T-helper 1 cell treated with Interleukin-12 subunit alpha and Interleukin-12 subunit beta and Interleukin-4 antibody, amounts not matched to agents 30 μg/mL and 1 μg/mL, for 36 hours (primary cell): ENCODE results near the gene EIPR1.

ENCODE experiments used
- H3K27ac Mint-ChIP-seq: one replicate; pipeline ENCODE4 v1.8.0; 2021; ENCODE audit warnings: mild to moderate bottlenecking, mixed read lengths
- H3K27me3 Mint-ChIP-seq: one replicate; pipeline ENCODE4 v1.8.0; 2021; ENCODE audit warnings: low read depth, mixed read lengths
- H3K36me3 Mint-ChIP-seq: one replicate; pipeline ENCODE4 v1.8.0; 2021; ENCODE audit warnings: low read depth, mixed read lengths
- H3K4me1 Mint-ChIP-seq: one replicate; pipeline ENCODE4 v1.8.0; 2021; ENCODE audit warnings: low read depth, mixed read lengths
- H3K4me3 Mint-ChIP-seq: one replicate; pipeline ENCODE4 v1.8.0; 2021; ENCODE audit warnings: mild to moderate bottlenecking, moderate library complexity, mixed read lengths
- H3K9me3 Mint-ChIP-seq: one replicate; pipeline ENCODE4 v1.8.0; 2021; ENCODE audit warnings: mixed read lengths

The EIPR1 gene

GRCh38 chr2:3329491-3329890 lies 48.1 kb downstream of the EIPR1 start:
- Mint-ChIP-seq H3K27ac (no peak overlapping the region), H3K36me3 (peaks cover 21% of the 10 kb centered on the region), H3K9me3 (peaks cover 5% of the 10 kb centered on the region), H3K4me3 (no peak overlapping the region), H3K27me3 (no peaks in the 10 kb centered on the region), H3K4me1 (no peaks in the 10 kb centered on the region)

GRCh38 chr2:3326871-3327270 lies 50.7 kb downstream of the EIPR1 start:
- H3K36me3 Mint-ChIP-seq, result peaks cover 15% of the 10 kb centered on the region
- peaks cover 5% of the 10 kb centered on the region for H3K9me3 Mint-ChIP-seq
- H3K4me1 Mint-ChIP-seq, result no peaks in the 10 kb centered on the region
- H3K27ac Mint-ChIP-seq, result no peak overlapping the region
- no peaks in the 10 kb centered on the region for H3K27me3 Mint-ChIP-seq
- H3K4me3 Mint-ChIP-seq, result no peak overlapping the region

- no peak overlapping the region for H3K27ac Mint-ChIP-seq
- no peak overlapping the region for H3K4me3 Mint-ChIP-seq
- H3K9me3 Mint-ChIP-seq, result peaks cover 5% of the 10 kb centered on the region
- H3K4me1 Mint-ChIP-seq, result no peaks in the 10 kb centered on the region
- no peaks in the 10 kb centered on the region for H3K27me3 Mint-ChIP-seq
- peaks cover 15% of the 10 kb centered on the region for H3K36me3 Mint-ChIP-seq
Observed at GRCh38 chr2:3326182-3326537, 51.5 kb downstream of the EIPR1 start.

GRCh38 chr2:3325458-3326181 lies 52.0 kb downstream of the EIPR1 start:
- H3K4me3 Mint-ChIP-seq, result no peak overlapping the region
- H3K27ac Mint-ChIP-seq, result no peak overlapping the region
- peaks cover 12% of the 10 kb centered on the region for H3K36me3 Mint-ChIP-seq

GRCh38 chr2:3324404-3325281 lies 53.0 kb downstream of the EIPR1 start:
- Mint-ChIP-seq H3K9me3 (no peaks in the 10 kb centered on the region), H3K27ac (no peak overlapping the region), H3K36me3 (peaks cover 4% of the 10 kb centered on the region), H3K4me3 (no peak overlapping the region), H3K4me1 (no peaks in the 10 kb centered on the region), H3K27me3 (no peaks in the 10 kb centered on the region)

More at GRCh38 chr2:3325458-3326181, 52.0 kb downstream of the EIPR1 start:
- Mint-ChIP-seq H3K4me1 (no peaks in the 10 kb centered on the region), H3K27me3 (no peaks in the 10 kb centered on the region), H3K9me3 (peaks cover 2% of the 10 kb centered on the region)

- H3K36me3 Mint-ChIP-seq, result peaks cover 4% of the 10 kb centered on the region
Observed at GRCh38 chr2:3324036-3324386, 53.6 kb downstream of the EIPR1 start.

GRCh38 chr2:3323360-3324035 lies 54.1 kb downstream of the EIPR1 start:
- Mint-ChIP-seq H3K27me3 (no peaks in the 10 kb centered on the region), H3K36me3 (peaks cover 4% of the 10 kb centered on the region), H3K27ac (no peak overlapping the region), H3K4me3 (no peak overlapping the region), H3K4me1 (no peaks in the 10 kb centered on the region), H3K9me3 (no peaks in the 10 kb centered on the region)

More at GRCh38 chr2:3324036-3324386, 53.6 kb downstream of the EIPR1 start:
- no peak overlapping the region for H3K4me3 Mint-ChIP-seq
- H3K27me3 Mint-ChIP-seq, result no peaks in the 10 kb centered on the region
- no peaks in the 10 kb centered on the region for H3K4me1 Mint-ChIP-seq
- H3K27ac Mint-ChIP-seq, result no peak overlapping the region
- no peaks in the 10 kb centered on the region for H3K9me3 Mint-ChIP-seq

- Mint-ChIP-seq H3K27ac (no peak overlapping the region), H3K27me3 (no peaks in the 10 kb centered on the region), H3K4me3 (no peak overlapping the region), H3K36me3 (peaks cover 4% of the 10 kb centered on the region), H3K4me1 (no peaks in the 10 kb centered on the region), H3K9me3 (no peaks in the 10 kb centered on the region)
Observed at GRCh38 chr2:3322311-3322970, 55.2 kb downstream of the EIPR1 start.

- H3K4me3 Mint-ChIP-seq, result no peak overlapping the region
- H3K9me3 Mint-ChIP-seq, result no peaks in the 10 kb centered on the region
- H3K36me3 Mint-ChIP-seq, result peaks cover 4% of the 10 kb centered on the region
- H3K27me3 Mint-ChIP-seq, result no peaks in the 10 kb centered on the region
- H3K27ac Mint-ChIP-seq, result no peak overlapping the region
- no peaks in the 10 kb centered on the region for H3K4me1 Mint-ChIP-seq
Observed at GRCh38 chr2:3321825-3322224, 55.8 kb downstream of the EIPR1 start.

GRCh38 chr2:3320910-3321605 lies 56.6 kb downstream of the EIPR1 start:
- no peaks in the 10 kb centered on the region for H3K9me3 Mint-ChIP-seq
- no peaks in the 10 kb centered on the region for H3K4me1 Mint-ChIP-seq
- H3K4me3 Mint-ChIP-seq, result no peak overlapping the region
- no peak overlapping the region for H3K27ac Mint-ChIP-seq
- H3K36me3 Mint-ChIP-seq, result peaks cover 4% of the 10 kb centered on the region
- no peaks in the 10 kb centered on the region for H3K27me3 Mint-ChIP-seq

- no peak overlapping the region for H3K4me3 Mint-ChIP-seq
- H3K4me1 Mint-ChIP-seq, result no peaks in the 10 kb centered on the region
- no peaks in the 10 kb centered on the region for H3K27me3 Mint-ChIP-seq
- no peak overlapping the region for H3K27ac Mint-ChIP-seq
- H3K9me3 Mint-ChIP-seq, result no peaks in the 10 kb centered on the region
- H3K36me3 Mint-ChIP-seq, result peaks cover 4% of the 10 kb centered on the region
Observed at GRCh38 chr2:3319745-3320566, 57.7 kb downstream of the EIPR1 start.

- no peak overlapping the region for H3K27ac Mint-ChIP-seq
- H3K27me3 Mint-ChIP-seq, result no peaks in the 10 kb centered on the region
- H3K36me3 Mint-ChIP-seq, result peaks cover 4% of the 10 kb centered on the region
- H3K4me3 Mint-ChIP-seq, result no peak overlapping the region
- H3K4me1 Mint-ChIP-seq, result no peaks in the 10 kb centered on the region
- no peaks in the 10 kb centered on the region for H3K9me3 Mint-ChIP-seq
Observed at GRCh38 chr2:3319134-3319533, 58.5 kb downstream of the EIPR1 start.

GRCh38 chr2:3317871-3318590 lies 59.6 kb downstream of the EIPR1 start:
- Mint-ChIP-seq H3K27ac (no peak overlapping the region), H3K4me3 (no peak overlapping the region), H3K36me3 (peaks cover 4% of the 10 kb centered on the region)

More at GRCh38 chr2:3317871-3318590, 59.6 kb downstream of the EIPR1 start:
- H3K27me3 Mint-ChIP-seq, result no peaks in the 10 kb centered on the region
- no peaks in the 10 kb centered on the region for H3K9me3 Mint-ChIP-seq
- H3K4me1 Mint-ChIP-seq, result peaks cover under 1% of the 10 kb centered on the region
